GM23338 (cell line): ENCODE data around the gene AADAT. TPM values are rescaled to one million over a fixed set of nuclear protein-coding genes. Genes with fewer than 3 reads are reported as not detected.

Experiments used
- ATAC-seq: fragments of 200-7000 bp; cut with Tn5 transposase; 3 replicates; pipeline ENCODE4 v1.9.1; 2020
- DNase-seq: peaks from one replicate; pipeline ENCODE4 v3.0.0-alpha.2; 2015; ENCODE audit warnings: low spot score
- H2AFZ ChIP-seq: fragments of 200-600 bp; sonication (generic); 2 replicates; pipeline ENCODE4 v1.8.0; 2016; ENCODE audit warnings: antibody characterized with exemption, mild to moderate bottlenecking, moderate library complexity
- H3F3A ChIP-seq: fragments of 200-600 bp; sonication (generic); replicated peaks from 2 replicates; pipeline ENCODE4 v1.8.0; 2017; ENCODE audit warnings: antibody characterized with exemption, mixed run types, low read depth
- H3K27ac ChIP-seq: fragments of 200-600 bp; sonication (generic); 2 replicates; pipeline ENCODE4 v1.6.1; 2016; ENCODE audit warnings: low read depth
- H3K27me3 ChIP-seq: fragments of 200-600 bp; sonication (generic); 2 replicates; pipeline ENCODE4 v1.8.0; 2016; ENCODE audit warnings: mild to moderate bottlenecking, mixed run types, moderate library complexity; ENCODE audit not compliant: insufficient read depth
- H3K36me3 ChIP-seq: fragments of 200-600 bp; sonication (generic); 2 replicates; pipeline ENCODE4 v1.8.0; 2016; ENCODE audit warnings: mild to moderate bottlenecking; ENCODE audit not compliant: insufficient read depth
- H3K4me1 ChIP-seq: fragments of 200-600 bp; sonication (generic); 2 replicates; pipeline ENCODE4 v1.8.0; 2016; ENCODE audit warnings: mild to moderate bottlenecking, moderate library complexity; ENCODE audit not compliant: insufficient read depth
- H3K4me2 ChIP-seq: fragments of 200-600 bp; sonication (generic); 2 replicates; pipeline ENCODE4 v1.7.1; 2017; ENCODE audit warnings: mixed run types
- H3K4me3 ChIP-seq: fragments of 200-600 bp; sonication (generic); 2 replicates; pipeline ENCODE4 v1.6.1; 2016; ENCODE audit warnings: mixed run types
- H3K79me2 ChIP-seq: fragments of 200-600 bp; sonication (generic); replicated peaks from 2 replicates; pipeline ENCODE4 v1.8.0; 2017; ENCODE audit warnings: mild to moderate bottlenecking; ENCODE audit not compliant: insufficient read depth
- H3K9me2 ChIP-seq: fragments of 200-600 bp; sonication (generic); 2 replicates; pipeline ENCODE4 v1.8.0; 2017; ENCODE audit not compliant: insufficient read depth
- H4K20me1 ChIP-seq: fragments of 200-600 bp; sonication (generic); replicated peaks from 2 replicates; pipeline ENCODE4 v1.8.0; 2017; ENCODE audit warnings: mild to moderate bottlenecking; ENCODE audit not compliant: insufficient read depth
- H3K27ac Mint-ChIP-seq: 2 replicates; pipeline ENCODE4 v1.8.0; 2020; ENCODE audit warnings: inconsistent platforms, mild to moderate bottlenecking, moderate library complexity, mixed read lengths
- H3K27me3 Mint-ChIP-seq: 3 replicates; pipeline ENCODE4 v1.8.0; 2022; ENCODE audit warnings: low read depth, mild to moderate bottlenecking, moderate library complexity, mixed read lengths, inconsistent platforms; ENCODE audit not compliant: insufficient read depth, poor library complexity
- H3K36me3 Mint-ChIP-seq: 3 replicates; pipeline ENCODE4 v1.8.0; 2021; ENCODE audit warnings: low read depth, mild to moderate bottlenecking, inconsistent platforms, moderate library complexity, mixed read lengths
- H3K4me1 Mint-ChIP-seq: 3 replicates; pipeline ENCODE4 v1.8.0; 2020; ENCODE audit warnings: mild to moderate bottlenecking, inconsistent platforms, mixed read lengths
- H3K4me3 Mint-ChIP-seq: 3 replicates; pipeline ENCODE4 v1.8.0; 2021; ENCODE audit warnings: moderate library complexity, mild to moderate bottlenecking, inconsistent platforms, mixed read lengths
- H3K9me3 Mint-ChIP-seq: 3 replicates; pipeline ENCODE4 v1.8.0; 2020; ENCODE audit warnings: moderate library complexity, mild to moderate bottlenecking, inconsistent platforms, mixed read lengths
- CREB1 ChIP-seq: fragments of 250-450 bp; sonication (Bioruptor Pico); IDR thresholded peaks from 2 replicates; pipeline ENCODE4 v1.5.0; 2020; ENCODE audit warnings: low read depth, mild to moderate bottlenecking, moderate library complexity
- ETS1 ChIP-seq: IDR thresholded peaks from 2 replicates; pipeline ENCODE4 v1.6.1; 2016; ENCODE audit warnings: antibody characterized with exemption
- EZH2 ChIP-seq: fragments of 200-600 bp; sonication (generic); IDR thresholded peaks from one replicate; pipeline ENCODE4 v1.8.0; 2017; ENCODE audit warnings: antibody characterized with exemption, mild to moderate bottlenecking, low read depth; ENCODE audit not compliant: unreplicated experiment
- EZH2phosphoT487 ChIP-seq: fragments of 200-600 bp; sonication (generic); IDR thresholded peaks from one replicate; pipeline ENCODE4 v1.8.1; 2018; ENCODE audit warnings: antibody characterized with exemption; ENCODE audit not compliant: unreplicated experiment
- JUNB ChIP-seq: IDR thresholded peaks from one replicate; pipeline ENCODE4 v1.6.1; 2016; ENCODE audit warnings: antibody characterized with exemption; ENCODE audit not compliant: unreplicated experiment
- NANOG ChIP-seq: IDR thresholded peaks from 2 replicates; pipeline ENCODE4 v1.6.1; 2016; ENCODE audit warnings: antibody characterized with exemption, borderline replicate concordance
- POLR2AphosphoS5 ChIP-seq: IDR thresholded peaks from 2 replicates; pipeline ENCODE4 v1.6.1; 2016; ENCODE audit warnings: antibody characterized with exemption, low read depth
- STAT1 ChIP-seq: IDR thresholded peaks from one replicate; pipeline ENCODE4 v1.6.1; 2016; ENCODE audit warnings: antibody characterized with exemption; ENCODE audit not compliant: unreplicated experiment
- ZNF114 ChIP-seq: fragments of 250-450 bp; sonication (Bioruptor Pico); IDR thresholded peaks from 2 replicates; pipeline ENCODE4 v1.5.0; 2020; ENCODE audit warnings: mild to moderate bottlenecking, moderate library complexity
- ZNF331 ChIP-seq: fragments of 250-450 bp; sonication (Bioruptor Pico); IDR thresholded peaks from 2 replicates; pipeline ENCODE4 v1.5.0; 2020; ENCODE audit warnings: low read depth, mild to moderate bottlenecking, moderate library complexity
- ZNF462 ChIP-seq: fragments of 250-450 bp; sonication (Bioruptor Pico); IDR thresholded peaks from 2 replicates; pipeline ENCODE4 v1.5.0; 2020; ENCODE audit warnings: mild to moderate bottlenecking, moderate library complexity
- polyA plus RNA-seq: library from polyadenylated mRNA; unstranded; fragments of >200 nt; fragmentation: Nextera tagmentation; extraction: Ambion mirVana; gene quantifications from 2 replicates; pipeline ENCODE4 v1.2.1, GENCODE V29; 2016
- total RNA-seq: library from RNA; depleted of rRNA; stranded (reverse); fragments of >200 nt; shearing (Covaris generic); gene quantifications from 2 replicates; pipeline ENCODE4 v1.2.3, GENCODE V29; 2014
- TF ChIP-seq, protein P1 (sequence below): IDR thresholded peaks from one replicate; pipeline ENCODE4 v1.6.1; 2018; ENCODE audit warnings: antibody characterized with exemption; ENCODE audit not compliant: unreplicated experiment
- TF ChIP-seq, protein P2 (sequence below), 2 experiments: fragments of 200-600 bp in 1 of 2; sonication (generic) in 1 of 2; conservative IDR thresholded peaks; 2 replicates each; pipeline versions ENCODE4 v1.5.1 to v1.6.1; 2016 to 2017; ENCODE audit warnings: antibody characterized with exemption in 2 of 2, low read depth in 2 of 2, mild to moderate bottlenecking in 2 of 2, moderate library complexity in 1 of 2

The AADAT gene
- total and polyA plus RNA-seq, 2 experiments from 2014 or later: 6.9 to 7.0 TPM

DNA sequence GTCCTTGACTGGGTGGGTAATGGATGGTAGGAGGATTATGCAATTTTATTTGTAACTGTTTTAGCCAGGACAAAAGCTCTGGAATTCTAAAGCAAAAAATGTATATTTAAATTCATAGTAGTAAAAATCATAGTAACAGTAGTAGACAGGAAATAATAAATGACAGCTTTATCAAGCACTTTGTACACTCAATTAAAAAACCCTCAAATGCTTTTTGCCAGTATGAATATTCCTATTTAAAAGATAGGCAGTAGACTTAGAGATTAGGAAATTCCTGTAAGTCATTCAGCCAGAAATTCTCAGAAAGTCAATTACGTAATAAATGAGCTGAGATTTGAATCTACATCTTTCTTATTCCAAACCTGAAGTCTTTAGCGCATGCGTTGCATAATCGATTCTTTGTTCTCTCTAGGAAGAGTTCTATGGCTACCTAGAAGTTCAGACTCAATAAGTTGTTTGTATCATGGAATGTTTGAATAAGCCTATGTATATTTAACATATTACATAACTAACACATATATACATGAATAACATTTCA, 2.5 kb downstream of the AADAT start:
- Histone ChIP-seq H3K27ac (no peak overlapping the region), H3K4me2 (no peak overlapping the region), H3K9me2 (no peaks in the 10 kb centered on the region), H3K36me3 (no peaks in the 10 kb centered on the region; the same call in 1 of the 2 replicates), H3K4me3 (no peak overlapping the region), H4K20me1 (no peaks in the 10 kb centered on the region), H3K4me1 (peaks cover 11% of the 10 kb centered on the region), H3K27me3 (peaks cover 33% of the 10 kb centered on the region), H3F3A (no peaks in the 10 kb centered on the region), H3K79me2 (no peaks in the 10 kb centered on the region), H2AFZ (no peak overlapping the region)
- TF ChIP-seq EZH2phosphoT487: no peak
- TF ChIP-seq NANOG: no peak
- TF ChIP-seq CREB1: no peak
- TF ChIP-seq ZNF114: no peak
- no peak for TF ChIP-seq EZH2
- TF ChIP-seq ZNF462 (CRISPR knock-in tag): no peak
- no peak for TF ChIP-seq ZNF331 (CRISPR knock-in tag)
- TF ChIP-seq STAT1: no peak
- TF ChIP-seq, protein P1, sequence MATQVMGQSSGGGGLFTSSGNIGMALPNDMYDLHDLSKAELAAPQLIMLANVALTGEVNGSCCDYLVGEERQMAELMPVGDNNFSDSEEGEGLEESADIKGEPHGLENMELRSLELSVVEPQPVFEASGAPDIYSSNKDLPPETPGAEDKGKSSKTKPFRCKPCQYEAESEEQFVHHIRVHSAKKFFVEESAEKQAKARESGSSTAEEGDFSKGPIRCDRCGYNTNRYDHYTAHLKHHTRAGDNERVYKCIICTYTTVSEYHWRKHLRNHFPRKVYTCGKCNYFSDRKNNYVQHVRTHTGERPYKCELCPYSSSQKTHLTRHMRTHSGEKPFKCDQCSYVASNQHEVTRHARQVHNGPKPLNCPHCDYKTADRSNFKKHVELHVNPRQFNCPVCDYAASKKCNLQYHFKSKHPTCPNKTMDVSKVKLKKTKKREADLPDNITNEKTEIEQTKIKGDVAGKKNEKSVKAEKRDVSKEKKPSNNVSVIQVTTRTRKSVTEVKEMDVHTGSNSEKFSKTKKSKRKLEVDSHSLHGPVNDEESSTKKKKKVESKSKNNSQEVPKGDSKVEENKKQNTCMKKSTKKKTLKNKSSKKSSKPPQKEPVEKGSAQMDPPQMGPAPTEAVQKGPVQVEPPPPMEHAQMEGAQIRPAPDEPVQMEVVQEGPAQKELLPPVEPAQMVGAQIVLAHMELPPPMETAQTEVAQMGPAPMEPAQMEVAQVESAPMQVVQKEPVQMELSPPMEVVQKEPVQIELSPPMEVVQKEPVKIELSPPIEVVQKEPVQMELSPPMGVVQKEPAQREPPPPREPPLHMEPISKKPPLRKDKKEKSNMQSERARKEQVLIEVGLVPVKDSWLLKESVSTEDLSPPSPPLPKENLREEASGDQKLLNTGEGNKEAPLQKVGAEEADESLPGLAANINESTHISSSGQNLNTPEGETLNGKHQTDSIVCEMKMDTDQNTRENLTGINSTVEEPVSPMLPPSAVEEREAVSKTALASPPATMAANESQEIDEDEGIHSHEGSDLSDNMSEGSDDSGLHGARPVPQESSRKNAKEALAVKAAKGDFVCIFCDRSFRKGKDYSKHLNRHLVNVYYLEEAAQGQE: no peak
- TF ChIP-seq JUNB: no peak
- TF ChIP-seq POLR2AphosphoS5: no peak
- TF ChIP-seq, protein P2, sequence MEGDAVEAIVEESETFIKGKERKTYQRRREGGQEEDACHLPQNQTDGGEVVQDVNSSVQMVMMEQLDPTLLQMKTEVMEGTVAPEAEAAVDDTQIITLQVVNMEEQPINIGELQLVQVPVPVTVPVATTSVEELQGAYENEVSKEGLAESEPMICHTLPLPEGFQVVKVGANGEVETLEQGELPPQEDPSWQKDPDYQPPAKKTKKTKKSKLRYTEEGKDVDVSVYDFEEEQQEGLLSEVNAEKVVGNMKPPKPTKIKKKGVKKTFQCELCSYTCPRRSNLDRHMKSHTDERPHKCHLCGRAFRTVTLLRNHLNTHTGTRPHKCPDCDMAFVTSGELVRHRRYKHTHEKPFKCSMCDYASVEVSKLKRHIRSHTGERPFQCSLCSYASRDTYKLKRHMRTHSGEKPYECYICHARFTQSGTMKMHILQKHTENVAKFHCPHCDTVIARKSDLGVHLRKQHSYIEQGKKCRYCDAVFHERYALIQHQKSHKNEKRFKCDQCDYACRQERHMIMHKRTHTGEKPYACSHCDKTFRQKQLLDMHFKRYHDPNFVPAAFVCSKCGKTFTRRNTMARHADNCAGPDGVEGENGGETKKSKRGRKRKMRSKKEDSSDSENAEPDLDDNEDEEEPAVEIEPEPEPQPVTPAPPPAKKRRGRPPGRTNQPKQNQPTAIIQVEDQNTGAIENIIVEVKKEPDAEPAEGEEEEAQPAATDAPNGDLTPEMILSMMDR (conservative IDR thresholded peaks at IDR 0.05; ENCODE audit: low read depth in 2 of 2): no peak
- no peak for TF ChIP-seq ETS1
- peaks cover 4% of the 10 kb centered on the region; the same call in 2 of the 3 replicates for H3K9me3 Mint-ChIP-seq
- no peak for ATAC-seq
- peaks cover 19% of the 10 kb centered on the region for H3K4me1 Mint-ChIP-seq
- no peak overlapping the region for H3K27ac Mint-ChIP-seq
- H3K4me3 Mint-ChIP-seq: no peak overlapping the region
- H3K36me3 Mint-ChIP-seq: peaks cover 44% of the 10 kb centered on the region
- peaks cover 6% of the 10 kb centered on the region for H3K27me3 Mint-ChIP-seq
- DNase-seq: no peak
